Cardiac fibroblast (primary cell): ENCODE data around the gene SMC6.

Source experiments
- DNase-seq, 2 donors: peaks; one replicate each; pipeline versions ENCODE4 v3.0.0 to v3.0.0-alpha.2; 2010; ENCODE audit warnings: low read depth in 2 of 2
- H3K4me3 ChIP-seq, 2 donors: replicated peaks in 1 of 2; 1 replicate in 1 of 2; 2 replicates in 1 of 2; pipeline ENCODE4 v1.5.1; 2011; ENCODE audit warnings: low read depth in 2 of 2, low read length in 2 of 2, mild to moderate bottlenecking in 2 of 2, moderate library complexity in 1 of 2
- CTCF ChIP-seq: IDR thresholded peaks from one replicate; pipeline ENCODE4 v1.5.1; 2011; ENCODE audit warnings: low read depth, mild to moderate bottlenecking, low read length, inconsistent platforms

Gene SMC6

GRCh38 chr2:17786727-17787126 is 33.1 kb upstream of the SMC6 start:
- no peak for DNase-seq
- no peak overlapping the region for H3K4me3 ChIP-seq
- no peak for TF ChIP-seq CTCF

- no peak for DNase-seq
- TF ChIP-seq CTCF: no peak
Measured at GRCh38 chr2:17781482-17781881, 27.9 kb upstream of the SMC6 start.

DNA sequence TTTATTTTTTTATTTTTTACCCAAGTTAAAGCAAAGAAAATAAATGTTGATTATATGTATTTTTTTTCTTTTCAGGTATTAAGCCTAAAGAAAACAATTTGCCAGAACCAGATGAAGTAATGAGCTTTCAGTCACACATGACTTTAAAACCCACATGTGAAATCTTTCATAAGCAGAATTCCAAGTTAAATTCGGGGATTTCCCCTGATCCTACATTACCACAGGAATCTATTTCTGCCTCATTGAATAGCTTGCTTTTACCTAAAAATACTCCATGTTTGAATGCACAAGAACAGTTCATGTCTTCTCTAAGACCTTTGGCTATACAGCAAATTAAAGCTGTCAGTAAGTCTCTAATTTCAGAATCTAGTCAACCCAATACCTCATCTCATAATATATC is 26.9 kb upstream of the SMC6 start:
- no peak for DNase-seq
- H3K4me3 ChIP-seq: no peak overlapping the region
- no peak for TF ChIP-seq CTCF

More at GRCh38 chr2:17781482-17781881, 27.9 kb upstream of the SMC6 start:
- H3K4me3 ChIP-seq: no peak overlapping the region

DNA sequence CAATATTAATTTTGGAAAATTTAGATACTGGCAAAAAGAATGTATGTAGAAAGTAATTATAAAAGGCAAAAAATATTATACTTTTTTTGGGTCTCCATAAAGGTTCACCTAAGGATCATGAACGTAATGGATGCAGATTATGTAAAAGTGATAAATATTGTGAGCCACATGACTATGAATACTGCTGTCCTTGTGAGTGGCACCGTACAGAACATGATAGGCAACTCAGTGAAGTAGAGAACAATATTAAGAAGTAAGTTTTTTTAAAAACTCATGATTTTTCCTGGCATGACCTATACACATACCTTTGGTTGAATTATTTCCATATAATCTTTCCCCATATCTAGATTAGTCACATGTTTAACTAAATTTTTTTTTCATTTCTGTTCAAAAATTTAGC is 18.9 kb upstream of the SMC6 start:
- H3K4me3 ChIP-seq: no peak overlapping the region
- no peak for DNase-seq
- no peak for TF ChIP-seq CTCF

DNA sequence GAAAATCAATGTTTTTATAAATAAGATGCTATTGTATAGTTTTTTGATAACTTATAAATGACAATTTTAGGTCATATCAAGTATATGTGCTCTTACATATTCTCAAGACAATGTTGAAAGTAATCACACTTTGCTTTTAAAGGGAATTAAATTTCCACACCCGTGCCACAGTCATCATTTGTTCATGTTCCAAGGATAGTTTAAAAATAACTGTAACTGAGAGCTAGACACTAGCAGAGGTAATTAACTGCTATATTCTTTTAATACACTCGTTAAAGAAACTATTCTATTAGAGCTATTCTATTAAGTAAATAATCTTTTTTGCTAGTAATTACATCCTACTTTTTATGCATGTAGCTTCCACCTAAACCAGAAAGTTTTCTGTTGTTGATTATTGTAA is 18.3 kb upstream of the SMC6 start:
- no peak for DNase-seq
- no peak for TF ChIP-seq CTCF
- H3K4me3 ChIP-seq: no peak overlapping the region

GRCh38 chr2:17768894-17769293 is 15.3 kb upstream of the SMC6 start:
- no peak for TF ChIP-seq CTCF
- H3K4me3 ChIP-seq: no peak overlapping the region
- DNase-seq: no peak

DNA sequence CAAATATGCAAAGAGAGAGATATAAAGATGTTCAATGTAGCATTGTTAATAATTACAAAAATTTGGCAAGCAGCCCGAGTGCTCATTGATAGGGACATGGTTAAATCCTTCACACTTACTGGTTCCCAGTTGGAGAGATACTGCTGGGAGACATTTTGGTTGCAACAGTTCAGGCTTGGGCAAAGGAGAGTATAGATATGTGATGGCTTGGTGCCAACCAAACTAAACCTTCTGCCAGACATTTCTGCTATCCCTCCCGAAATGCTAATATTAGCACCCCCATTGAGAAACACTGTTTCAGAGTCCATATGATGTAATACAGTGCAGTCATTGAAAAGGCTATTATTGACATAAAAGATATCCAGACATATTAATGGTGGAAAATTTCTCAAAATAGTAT is 11.8 kb upstream of the SMC6 start:
- no peak overlapping the region for H3K4me3 ChIP-seq
- peak; percentile 30 to 47 for DNase-seq
- TF ChIP-seq CTCF: no peak
